ENCODE results near the gene VPS13C.

The VPS13C gene

GRCh38 chr15:61807281-61807929 is 252.8 kb downstream of the VPS13C start:
- in situ Hi-C loops (cut with MboI; ENCODE audit: low pct_unique_long_range_greater_than_20kb, low sequenced_read_pairs) = loop anchor here (25.0 kb wide), 1 partner anchor 645 kb away; no protein-coding TSS in a partner anchor
- no peak for DNase-seq
